HK-2 (cell line): ENCODE data around the gene HOTAIR.

ENCODE experiments used
- DNase-seq: peaks from one replicate; pipeline ENCODE4 v3.0.0-alpha.2; 2018; ENCODE audit not compliant: unreplicated experiment

Gene HOTAIR

DNA sequence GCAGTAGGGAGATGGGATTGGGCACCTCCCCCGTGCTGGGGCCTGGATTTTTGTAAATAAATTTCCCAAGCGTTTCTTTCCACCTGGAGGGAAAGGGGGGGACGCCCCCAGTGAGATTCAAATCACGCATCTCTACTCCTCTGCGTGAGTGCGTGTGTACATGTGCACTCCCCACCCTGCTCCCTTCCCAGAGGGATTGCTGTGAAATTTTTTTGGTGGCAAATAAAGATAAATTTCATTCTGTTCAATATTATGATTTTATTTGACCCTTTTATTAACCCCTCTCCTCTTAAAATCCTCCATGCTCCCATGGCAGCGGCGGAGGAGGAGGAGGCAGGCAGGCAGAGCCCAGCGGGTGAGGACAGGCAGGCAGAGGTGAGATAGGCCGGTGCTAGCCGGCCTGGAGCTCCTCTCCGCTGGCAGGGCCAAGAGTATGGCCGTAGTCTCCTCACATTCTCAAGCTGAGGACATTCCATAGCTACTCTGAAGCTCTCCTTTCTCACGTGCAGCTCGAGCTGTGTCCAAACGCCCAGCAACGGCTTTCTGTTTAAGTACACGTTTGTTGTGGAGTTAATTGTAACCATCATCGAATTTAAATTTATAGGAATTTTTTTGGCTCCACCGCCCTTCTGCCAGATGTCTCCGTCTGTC, 1.5 kb upstream of the HOTAIR start:
- no peak for DNase-seq

GRCh38 chr12:53975479-53976152, 862 bp upstream of the HOTAIR start:
- no peak for DNase-seq

- DNase-seq, result no peak
These were observed 314 bp upstream of the HOTAIR start for GRCh38 chr12:53975064-53975471.

- DNase-seq, result peak; percentile 55
These were observed 1.3 kb downstream of the HOTAIR start for GRCh38 chr12:53973236-53974042.

DNA sequence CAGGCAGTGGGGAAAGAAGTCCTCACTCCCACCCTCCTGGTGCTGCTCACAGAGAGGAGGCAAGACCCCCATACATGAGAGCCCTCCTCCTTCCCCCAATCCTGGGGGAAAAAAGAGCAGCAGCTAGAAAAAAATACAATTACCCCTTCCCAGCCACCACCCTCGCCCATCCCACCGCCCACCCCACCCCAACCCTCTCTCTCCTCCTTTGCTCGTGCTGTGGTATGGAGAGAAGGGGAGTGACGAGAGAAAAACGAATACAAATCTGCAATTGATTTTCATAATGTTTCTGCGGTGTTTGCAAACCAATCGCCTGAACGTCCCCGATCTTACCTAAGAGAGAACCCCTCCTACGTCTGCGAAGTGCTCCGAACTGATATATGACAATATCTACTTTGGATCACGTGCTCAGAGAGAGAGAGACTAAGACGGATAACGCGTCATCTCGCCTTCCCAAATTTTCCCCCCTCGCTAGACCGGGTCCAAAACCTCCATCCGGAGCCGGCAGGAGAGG, 2.0 kb downstream of the HOTAIR start, which contains the start of gene HOXC11:
Gene HOXC11, plus strand, starts transcription at position 405 of the 514 bp plus-strand sequence. CDS start 116 bp downstream, outside the sequence.
- no peak for DNase-seq

DNA sequence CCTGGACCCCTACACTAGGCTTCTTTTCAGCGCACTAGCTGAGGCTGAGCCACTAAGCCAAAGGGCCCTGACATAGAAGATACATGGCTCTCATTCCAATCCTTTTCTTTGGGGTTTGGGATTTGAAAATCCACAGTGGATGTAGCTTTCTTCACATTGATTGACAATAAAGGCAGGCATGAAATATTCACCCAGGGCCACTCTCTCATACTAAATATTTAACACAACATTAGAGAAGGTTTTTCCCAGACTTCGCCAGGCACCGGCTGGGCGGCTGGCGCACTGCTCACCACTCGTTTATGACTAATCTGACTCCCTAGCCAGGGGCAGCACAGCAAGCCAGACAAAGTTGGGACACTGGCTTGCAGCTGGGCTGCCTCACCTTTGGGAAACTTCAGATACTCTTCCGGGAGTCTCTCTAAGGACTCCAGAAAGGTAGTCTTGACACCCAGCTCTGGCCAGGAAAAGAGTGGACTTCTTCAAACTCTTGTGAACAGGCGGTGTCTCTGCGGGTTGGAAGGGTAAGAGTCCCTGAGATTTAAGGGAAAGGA, 2.5 kb downstream of the HOTAIR start:
- DNase-seq, result no peak

GRCh38 chr12:53971686-53972085, 3.1 kb downstream of the HOTAIR start:
- no peak for DNase-seq

DNA sequence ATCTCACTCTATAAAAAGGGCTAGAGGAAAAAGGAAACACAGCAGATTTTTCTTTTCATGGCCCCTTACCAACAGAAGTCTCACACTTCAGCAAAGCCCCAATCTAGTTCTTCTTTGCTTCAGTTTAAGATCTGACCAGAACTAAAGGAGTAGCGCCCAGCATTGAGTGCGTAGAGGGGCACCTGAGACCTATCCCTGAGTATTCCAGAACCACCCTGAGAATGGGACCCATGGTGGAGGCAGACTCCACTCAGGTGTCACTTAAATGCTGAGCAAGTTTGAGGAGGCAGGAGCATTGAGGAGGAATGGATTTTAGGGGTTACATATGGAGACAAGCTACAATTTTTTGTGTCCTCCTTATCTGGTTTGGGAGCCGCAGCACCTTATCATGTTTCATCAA, 3.6 kb downstream of the HOTAIR start:
- no peak for DNase-seq

DNA sequence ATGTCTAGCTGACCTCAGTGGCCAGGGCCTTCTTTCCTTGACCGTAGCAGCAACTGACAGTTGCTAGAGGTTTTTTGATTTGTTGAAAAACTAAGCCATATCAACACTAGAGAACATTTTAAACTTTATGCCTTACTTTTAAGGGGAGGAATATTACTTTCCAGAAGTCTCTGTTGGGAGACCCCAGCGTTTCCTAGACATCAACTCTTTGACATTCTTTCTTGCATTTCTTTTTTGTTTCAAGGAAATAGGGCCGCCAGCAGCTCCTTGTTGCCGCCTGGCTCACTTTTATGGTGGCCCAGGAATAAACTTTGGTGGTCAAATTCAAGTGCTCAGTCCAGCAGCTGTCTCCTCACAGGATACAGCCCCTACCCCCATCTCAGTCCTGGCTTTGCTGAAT, 4.3 kb downstream of the HOTAIR start:
- DNase-seq, result no peak

- DNase-seq, result no peak
These were observed 5.0 kb downstream of the HOTAIR start for GRCh38 chr12:53969588-53970259.

DNA sequence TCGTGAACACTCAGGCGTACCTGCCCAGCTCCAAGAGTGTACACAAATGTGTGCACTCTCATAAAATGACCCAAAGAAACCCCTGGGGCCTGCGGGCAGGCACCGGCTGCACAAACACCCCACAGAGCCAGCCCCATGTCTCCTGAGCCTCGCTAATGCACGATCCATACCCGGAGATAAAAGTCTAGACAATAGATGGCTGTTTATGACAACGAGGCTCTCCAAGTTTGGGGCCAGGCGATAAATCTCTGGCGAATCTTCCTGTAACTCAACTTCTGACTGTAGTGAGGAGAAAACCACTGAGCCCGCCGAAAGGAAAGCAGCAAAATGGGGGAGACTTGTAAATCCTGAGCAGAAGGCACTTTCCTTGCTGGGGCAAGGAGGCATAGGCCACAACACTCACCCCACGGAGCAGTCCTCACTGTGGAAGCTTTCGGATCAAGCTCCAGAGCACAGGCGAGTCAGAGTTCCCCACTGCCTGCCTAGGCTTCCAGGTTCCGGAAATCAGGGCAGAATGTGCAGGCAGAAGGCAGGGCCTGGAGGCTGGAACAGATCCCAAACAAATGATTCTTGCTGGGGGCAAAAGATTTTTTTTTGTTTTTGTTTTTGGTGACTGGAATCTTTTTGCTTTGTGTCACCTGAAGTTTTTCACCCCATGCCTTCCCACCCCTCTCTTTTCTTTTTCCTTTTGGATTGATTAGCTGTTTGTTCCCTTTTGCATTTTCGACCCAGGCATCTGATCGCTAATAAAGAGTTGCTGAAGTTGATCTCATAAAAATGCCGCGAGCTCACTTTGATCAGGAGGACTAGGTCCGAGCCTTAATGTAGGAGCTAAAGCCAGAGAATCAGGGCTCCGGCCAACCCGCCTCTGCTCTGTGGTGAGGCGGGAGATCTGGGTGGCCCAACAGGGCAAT, 6.3 kb downstream of the HOTAIR start:
- DNase-seq, result no peak

- no peak for DNase-seq
These were observed 7.3 kb downstream of the HOTAIR start for GRCh38 chr12:53967421-53967925.

DNA sequence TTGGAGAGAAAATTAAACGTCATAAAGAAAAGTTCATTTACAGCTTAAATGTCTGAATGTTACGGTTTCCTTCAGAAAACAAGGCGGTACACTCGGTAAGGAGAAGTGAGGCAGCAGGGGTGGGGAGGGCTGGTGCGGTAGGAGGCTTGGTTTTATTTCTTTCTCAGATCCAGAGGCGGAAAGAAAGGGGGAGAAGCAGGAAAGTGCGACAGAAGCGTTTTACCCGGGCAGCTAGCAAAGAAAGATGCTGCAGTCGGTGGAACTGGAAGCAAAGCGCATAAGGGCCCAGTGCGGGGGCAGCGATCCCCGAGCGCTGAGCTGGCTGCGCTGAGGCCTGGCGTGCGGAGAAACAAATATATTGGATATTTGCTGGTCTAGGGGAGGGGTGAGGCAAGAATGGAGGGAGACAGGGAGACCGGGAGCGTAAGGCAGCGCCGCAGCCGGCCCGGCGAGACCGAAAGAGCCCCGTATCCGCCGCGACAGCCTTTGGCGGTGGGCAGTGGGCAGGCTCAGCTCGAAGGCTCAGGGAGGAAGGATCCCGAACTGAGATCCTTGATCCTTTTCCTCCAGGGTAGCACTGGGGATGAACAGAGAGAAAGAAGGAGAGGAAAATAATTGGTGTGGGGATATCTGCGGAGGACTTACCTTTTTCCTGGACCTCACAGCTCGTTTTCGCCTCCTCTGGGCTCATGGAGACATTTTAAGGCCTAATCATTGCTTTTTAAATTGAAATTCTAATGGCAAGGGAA, 8.2 kb downstream of the HOTAIR start:
- DNase-seq, result no peak

DNA sequence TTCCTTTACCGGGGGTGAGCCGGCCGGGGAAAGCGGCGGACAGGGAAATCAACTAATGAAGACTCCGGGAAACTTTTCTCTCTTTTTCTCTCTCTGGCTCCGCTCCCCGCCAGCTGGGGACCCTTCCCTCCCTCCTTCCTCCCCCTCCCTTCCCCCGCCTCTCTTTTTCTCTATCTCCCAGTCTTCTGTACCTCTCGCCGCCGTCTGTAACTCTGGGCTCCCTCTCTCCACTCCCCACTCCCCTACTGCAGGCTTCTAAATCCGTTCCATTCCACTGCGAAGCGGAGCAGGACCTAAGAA, 8.7 kb downstream of the HOTAIR start:
- DNase-seq, result no peak

GRCh38 chr12:53965281-53966084, 9.3 kb downstream of the HOTAIR start:
- DNase-seq, result no peak

- no peak for DNase-seq
These were observed 10.4 kb downstream of the HOTAIR start for GRCh38 chr12:53964315-53964713.

GRCh38 chr12:53963434-53964314, 11.1 kb downstream of the HOTAIR start:
- no peak for DNase-seq

GRCh38 chr12:53963005-53963404, 11.7 kb downstream of the HOTAIR start:
- DNase-seq, result no peak
